GM18508 (cell line): ENCODE data around the gene CYP2R1.

ENCODE experiments used
- ATAC-seq: cut with Tn5 transposase; IDR thresholded peaks from one replicate; pipeline ENCODE4 v1.9.1; 2021; ENCODE audit warnings: moderate number of reproducible peaks; ENCODE audit not compliant: insufficient read depth, unreplicated experiment

The CYP2R1 gene

GRCh38 chr11:14835496-14836492, 56.2 kb downstream of the CYP2R1 start:
- ATAC-seq = no peak
